H54 (cell line): ENCODE measurements around the gene RHOBTB3.
"Not testable (repeated sequence)": the region's sequence is repeated elsewhere in the genome, so short reads cannot be mapped to it uniquely, and the experiment has no call there.

ENCODE experiments used
- DNase-seq: peaks from one replicate; pipeline ENCODE4 v3.0.0; 2011; ENCODE audit warnings: low spot score, mixed read lengths; ENCODE audit not compliant: insufficient read length
- FAIRE-seq: peaks from 3 replicates; lab custom pipeline; 2011; peaks lifted over from hg19 to GRCh38; lab: Jason Lieb, UNC
- POLR2A ChIP-seq: IDR thresholded peaks from 2 replicates; pipeline ENCODE4 v1.6.1; 2011; ENCODE audit warnings: low read depth, mild to moderate bottlenecking, low read length

RHOBTB3 gene

DNA sequence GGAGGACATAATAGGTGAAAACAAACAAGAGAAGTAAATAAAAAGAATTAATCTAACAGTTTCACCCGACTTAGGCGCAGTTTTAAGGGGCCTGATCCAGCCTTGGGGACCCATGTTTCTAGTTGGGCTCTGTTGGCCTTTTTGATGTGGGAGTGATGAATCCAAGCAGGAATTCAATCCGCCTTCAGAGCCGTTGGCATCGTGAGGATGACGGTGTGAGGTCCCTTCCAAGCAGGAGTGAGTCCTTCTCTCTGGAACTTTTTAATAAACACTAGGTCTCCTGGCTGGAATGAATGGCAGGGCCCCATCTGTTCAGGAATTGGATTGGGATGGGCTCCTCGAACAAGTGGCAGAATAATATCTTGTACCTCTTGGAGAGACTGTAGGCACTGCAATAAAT is 22.3 kb upstream of the RHOBTB3 start:
- FAIRE-seq (no peak), DNase-seq (no peak)
- TF ChIP-seq POLR2A: no peak

- DNase-seq (no peak), FAIRE-seq (no peak)
- TF ChIP-seq POLR2A: no peak
Measured at GRCh38 chr5:95709967-95710650, 21.0 kb upstream of the RHOBTB3 start.

- DNase-seq, FAIRE-seq: not testable (repeated sequence)
Measured at GRCh38 chr5:95710651-95711500, 20.3 kb upstream of the RHOBTB3 start.

DNA sequence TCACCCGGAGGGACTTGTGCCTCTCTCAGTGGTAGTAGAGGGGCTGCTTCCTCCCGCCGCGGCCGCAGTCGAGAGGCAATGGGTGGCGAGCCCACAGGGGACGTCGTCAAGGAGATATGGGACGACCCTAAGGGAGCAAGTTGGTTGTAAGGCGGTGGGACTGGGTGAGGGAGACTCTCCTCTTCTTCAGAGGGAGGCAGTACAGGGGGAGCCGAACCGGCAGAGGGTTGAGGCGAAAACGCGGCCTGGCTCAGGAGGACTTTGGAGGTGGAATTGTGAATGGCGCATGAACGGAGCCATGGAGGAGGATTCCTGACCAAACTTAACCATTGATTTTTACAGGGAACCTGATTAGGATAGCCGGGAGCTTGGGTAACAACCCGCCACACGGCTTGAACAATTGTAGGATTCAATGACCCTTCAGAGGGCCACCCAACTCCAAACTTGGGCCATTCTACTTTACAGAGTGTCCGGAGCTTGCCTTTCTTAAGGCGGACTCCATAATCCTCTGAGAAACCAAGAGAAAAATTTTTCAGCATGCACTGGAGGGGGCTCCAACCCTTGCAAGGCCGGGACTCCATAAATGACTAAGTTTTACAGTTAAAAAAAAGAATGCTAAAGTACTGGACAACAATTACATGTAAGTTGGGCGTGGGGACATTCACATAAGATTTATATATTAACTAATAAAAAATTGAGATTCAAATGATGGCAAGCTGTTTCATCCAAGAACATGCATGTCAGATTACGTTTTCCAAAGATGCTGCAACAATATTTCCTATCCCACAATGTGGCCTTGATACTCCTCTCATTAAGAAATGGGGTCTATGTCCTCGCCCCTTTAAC is 19.4 kb upstream of the RHOBTB3 start:
- TF ChIP-seq POLR2A: no peak
- DNase-seq (no peak), FAIRE-seq (no peak)

DNA sequence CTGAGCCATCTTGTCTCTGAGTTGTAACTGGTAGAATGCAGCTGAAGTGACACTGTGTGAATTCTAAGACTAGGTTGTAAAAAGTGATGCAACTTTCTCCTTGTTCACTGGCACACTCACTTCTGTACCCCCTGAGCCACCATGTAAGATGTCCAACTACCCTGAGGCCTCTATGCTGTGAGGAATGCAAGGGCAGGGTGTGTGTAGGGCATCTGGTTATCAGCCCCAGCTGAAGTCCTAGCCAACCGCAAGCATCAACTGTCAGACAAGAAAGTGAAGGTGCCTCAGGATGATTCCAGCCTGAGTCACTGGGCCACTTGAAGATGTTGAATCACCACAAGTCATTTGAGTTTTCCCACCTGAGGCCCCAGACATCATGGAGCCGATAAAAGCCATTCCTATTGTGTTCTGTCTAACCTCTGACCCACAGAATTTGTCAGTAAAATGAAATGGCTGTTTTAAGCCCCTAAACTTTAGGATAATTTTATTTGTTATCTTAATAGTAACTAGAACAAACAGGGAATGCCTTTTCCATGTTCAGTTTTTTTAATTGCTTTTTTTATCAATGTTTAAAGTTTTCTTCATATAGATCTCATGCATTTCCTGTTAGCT is 18.7 kb upstream of the RHOBTB3 start:
- FAIRE-seq: peak; percentile 93
- TF ChIP-seq POLR2A: no peak
- peak; percentile 56 for DNase-seq

GRCh38 chr5:95713246-95713645 is 17.9 kb upstream of the RHOBTB3 start:
- not testable (repeated sequence) for DNase-seq, FAIRE-seq

GRCh38 chr5:95713960-95714710 is 17.0 kb upstream of the RHOBTB3 start:
- DNase-seq (no peak), FAIRE-seq (no peak)
- TF ChIP-seq POLR2A: no peak

DNA sequence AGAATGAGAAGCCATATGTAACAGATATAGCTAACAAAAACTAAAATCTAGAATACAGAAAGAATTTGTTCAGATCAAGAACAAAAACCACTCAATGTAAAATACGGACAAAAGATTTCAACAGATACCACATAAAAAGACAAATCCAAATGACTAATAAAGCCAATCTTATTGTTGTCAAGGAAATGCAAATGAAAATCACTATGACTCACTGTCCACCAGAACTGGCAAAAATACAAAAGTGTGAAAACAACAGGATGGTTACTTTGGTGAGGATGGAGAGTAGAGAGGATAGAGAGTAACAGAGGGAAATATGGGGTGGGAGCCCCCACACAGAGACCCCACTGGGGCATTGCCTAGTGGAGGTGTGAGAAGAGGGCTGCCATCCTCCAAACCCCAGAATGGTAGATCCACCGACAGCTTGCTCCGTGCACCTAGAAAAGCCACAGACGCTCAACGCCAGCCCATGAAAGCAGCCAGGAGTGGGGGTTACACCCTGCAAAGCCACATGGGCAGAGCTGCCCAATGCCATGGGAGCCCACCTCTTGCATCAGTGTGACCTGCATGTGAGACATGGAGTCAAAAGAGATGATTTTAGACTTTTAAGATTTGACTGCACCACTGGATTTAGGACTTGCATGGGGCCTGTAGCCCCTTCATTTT is 15.2 kb upstream of the RHOBTB3 start:
- FAIRE-seq (peak; percentile 41), DNase-seq (no peak)
- no peak for TF ChIP-seq POLR2A

GRCh38 chr5:95717439-95717838 is 13.7 kb upstream of the RHOBTB3 start:
- no peak for TF ChIP-seq POLR2A
- FAIRE-seq: no peak

DNA sequence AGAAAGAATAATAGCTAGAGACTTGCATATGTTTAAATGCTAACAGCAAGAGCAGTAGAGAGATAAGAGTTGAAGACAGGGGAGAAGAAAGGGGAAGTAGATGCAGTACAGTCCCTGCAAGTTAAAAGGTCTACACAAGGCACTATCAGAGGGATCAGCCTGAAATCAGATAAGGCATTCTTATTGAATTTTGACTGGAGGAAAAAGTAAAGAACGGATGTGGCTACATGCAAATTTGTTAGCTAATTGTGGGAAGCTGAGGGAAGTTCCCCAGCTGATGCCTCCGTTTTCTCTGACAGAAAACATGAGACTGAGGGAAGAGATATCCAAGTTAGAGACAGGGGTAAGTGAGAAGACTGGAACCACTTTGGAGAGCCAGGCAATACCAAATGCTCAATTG is 12.9 kb upstream of the RHOBTB3 start:
- DNase-seq (no peak), FAIRE-seq (no peak)
- no peak for TF ChIP-seq POLR2A

More at GRCh38 chr5:95717439-95717838, 13.7 kb upstream of the RHOBTB3 start:
- DNase-seq: no peak

DNA sequence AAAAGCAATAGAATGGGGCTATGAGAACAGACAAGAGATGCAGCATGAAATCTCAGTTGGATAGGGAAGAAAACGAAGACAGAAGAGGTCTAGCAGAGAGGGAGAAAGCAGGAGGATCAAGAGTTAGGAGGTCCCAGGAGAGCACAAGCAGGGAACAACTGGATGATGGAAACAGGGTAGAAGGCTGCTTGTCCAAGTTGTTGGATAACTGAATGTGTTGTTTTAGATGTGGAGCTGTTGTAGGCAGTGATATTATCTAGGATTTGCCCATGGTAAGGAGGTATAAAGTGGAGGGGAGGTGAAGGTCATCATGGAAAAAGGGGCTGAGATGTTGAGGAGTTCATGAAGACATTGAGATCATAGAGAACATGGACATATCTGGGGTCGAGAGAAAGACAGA is 12.4 kb upstream of the RHOBTB3 start:
- TF ChIP-seq POLR2A: no peak
- no peak for FAIRE-seq
- DNase-seq: no peak

DNA sequence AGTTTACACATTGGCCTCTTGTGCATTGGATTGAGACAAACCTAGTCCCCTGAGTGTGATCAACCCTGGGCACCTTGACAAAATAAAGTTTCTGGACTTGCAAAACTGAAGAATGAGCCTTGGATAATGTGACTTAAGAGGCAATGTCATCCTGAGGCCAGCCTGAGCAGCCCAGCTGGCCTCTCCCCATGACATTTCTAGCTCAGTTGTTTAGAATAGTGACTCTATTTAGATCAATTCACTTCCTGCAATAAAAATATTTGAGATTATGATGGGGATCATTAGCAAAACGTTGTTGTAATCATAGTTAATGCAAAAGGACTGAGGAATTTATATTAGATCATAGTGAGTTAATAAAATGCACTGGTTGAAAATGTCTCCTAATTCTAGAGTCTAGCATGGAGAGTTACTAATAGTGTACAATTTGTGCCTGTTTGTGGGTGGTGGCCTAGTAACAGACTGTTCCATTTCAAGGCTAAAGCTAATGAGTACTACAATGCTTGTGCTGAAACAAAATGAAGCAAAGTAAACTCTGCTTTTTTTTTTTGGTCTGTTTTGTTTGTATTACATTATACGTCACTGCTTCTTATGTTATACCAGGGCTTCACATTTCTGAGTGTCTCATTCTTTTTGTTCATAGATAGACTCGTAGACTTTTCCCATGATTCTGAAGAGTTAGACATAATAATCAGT is 10.9 kb upstream of the RHOBTB3 start:
- DNase-seq: no peak
- FAIRE-seq: no peak
- TF ChIP-seq POLR2A: no peak
